HG03558 (cell line): ENCODE data around the gene IGSF9.

Experiments used
- ATAC-seq: cut with Tn5 transposase; IDR thresholded peaks from one replicate; pipeline ENCODE4 v1.9.1; 2021; ENCODE audit warnings: moderate number of reproducible peaks; ENCODE audit not compliant: unreplicated experiment; ENCODE audit errors: extremely low read depth

IGSF9 gene, protein sequence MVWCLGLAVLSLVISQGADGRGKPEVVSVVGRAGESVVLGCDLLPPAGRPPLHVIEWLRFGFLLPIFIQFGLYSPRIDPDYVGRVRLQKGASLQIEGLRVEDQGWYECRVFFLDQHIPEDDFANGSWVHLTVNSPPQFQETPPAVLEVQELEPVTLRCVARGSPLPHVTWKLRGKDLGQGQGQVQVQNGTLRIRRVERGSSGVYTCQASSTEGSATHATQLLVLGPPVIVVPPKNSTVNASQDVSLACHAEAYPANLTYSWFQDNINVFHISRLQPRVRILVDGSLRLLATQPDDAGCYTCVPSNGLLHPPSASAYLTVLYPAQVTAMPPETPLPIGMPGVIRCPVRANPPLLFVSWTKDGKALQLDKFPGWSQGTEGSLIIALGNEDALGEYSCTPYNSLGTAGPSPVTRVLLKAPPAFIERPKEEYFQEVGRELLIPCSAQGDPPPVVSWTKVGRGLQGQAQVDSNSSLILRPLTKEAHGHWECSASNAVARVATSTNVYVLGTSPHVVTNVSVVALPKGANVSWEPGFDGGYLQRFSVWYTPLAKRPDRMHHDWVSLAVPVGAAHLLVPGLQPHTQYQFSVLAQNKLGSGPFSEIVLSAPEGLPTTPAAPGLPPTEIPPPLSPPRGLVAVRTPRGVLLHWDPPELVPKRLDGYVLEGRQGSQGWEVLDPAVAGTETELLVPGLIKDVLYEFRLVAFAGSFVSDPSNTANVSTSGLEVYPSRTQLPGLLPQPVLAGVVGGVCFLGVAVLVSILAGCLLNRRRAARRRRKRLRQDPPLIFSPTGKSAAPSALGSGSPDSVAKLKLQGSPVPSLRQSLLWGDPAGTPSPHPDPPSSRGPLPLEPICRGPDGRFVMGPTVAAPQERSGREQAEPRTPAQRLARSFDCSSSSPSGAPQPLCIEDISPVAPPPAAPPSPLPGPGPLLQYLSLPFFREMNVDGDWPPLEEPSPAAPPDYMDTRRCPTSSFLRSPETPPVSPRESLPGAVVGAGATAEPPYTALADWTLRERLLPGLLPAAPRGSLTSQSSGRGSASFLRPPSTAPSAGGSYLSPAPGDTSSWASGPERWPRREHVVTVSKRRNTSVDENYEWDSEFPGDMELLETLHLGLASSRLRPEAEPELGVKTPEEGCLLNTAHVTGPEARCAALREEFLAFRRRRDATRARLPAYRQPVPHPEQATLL

DNA sequence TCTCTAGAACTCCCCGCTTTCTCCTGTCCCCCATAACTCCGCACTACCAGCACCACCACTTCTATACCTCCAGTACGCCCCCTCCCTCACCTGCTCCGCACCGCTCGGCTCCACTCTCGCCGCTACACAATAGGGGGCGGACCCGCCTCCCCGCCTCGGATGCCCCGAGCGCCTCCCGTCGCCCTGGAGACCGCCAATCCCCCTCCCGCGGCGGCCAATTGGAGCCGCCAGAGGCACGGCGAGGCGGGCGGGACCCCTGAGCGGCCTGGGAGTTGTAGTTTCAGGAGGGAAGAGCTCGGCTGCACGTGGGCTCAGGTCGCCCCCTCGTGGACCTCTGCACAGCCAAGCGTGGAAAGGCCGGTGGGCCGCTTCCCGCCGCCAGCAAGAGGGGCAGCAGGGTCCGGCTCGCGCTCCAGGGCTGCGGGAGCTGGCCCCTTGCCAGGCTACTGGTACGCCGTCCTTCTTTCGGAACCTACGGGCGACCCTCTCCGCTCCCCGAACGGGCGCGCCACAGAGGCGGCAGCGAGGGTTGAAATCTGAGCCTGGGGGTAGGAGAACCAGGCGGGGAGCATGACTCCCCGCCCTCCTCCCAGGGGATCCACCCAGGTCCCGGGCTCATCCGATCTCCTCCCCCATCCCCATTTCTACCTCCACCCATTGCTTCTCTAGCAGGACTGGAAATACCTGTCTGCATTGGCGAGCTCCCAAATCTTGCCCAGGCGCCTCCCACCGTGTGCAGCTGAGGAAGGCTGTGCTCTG, at the start of gene IGSF9:
IGSF9 (minus strand) TSS at position 131 of the 759 bp plus-strand sequence. CDS start 2,159 bp downstream, outside the sequence.
- no peak for ATAC-seq

DNA sequence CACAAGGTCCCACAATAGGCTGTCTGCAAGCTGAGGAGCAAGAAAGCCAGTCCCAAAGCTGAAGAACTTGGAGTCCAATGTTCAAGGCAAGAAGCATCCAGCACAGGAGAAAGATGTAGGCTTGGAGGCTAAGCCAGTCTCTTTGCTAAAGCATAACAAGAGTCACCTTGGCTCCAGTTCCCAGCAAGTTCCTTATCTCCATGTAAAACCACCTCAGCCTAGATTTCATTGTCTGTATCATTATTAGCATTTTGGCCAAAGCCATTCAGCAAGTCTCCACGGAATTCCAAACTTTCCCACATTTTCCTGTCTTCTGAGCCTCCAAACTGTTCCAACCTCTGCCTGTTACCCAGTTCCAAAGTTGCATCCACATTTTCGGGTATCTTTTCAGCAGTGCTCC, 49.5 kb upstream of the IGSF9 start:
- no peak for ATAC-seq

DNA sequence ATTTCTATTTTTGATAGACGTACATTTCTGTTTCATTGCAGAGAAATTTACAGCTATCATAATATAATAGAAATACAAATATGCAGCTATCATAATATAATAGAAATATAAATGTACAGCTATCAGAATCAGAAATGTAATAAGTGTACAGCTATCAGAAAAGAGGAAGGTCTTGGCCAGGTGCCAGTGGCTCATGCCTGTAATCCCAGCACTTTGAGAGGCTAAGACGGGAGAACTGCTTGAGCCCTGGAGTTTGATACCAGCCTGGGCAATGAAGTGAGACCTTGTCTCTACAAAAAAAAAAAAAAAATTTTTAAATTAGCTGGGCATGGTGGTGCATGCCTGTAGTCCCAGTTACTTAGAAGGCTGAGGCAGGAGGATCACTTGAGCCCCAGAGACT, 48.5 kb upstream of the IGSF9 start:
- no peak for ATAC-seq

DNA sequence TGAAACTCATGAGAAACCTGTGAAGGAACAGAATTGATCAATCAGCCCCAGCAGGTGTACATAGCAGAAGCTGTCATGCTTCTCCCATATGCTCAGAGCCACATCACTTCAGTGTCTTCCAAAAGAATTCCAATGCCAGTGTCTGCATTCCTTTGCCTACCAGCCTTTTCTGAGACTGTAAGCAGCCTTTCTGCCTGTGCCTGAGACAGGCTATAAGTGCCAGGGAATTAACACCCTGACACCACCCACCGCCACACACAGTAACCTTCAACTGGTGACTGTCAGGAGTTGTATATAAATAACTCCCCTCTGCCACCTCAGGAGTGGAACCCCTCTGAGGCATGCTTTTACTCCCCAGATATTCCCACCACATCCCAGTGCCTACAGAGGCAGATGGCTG, 46.7 kb upstream of the IGSF9 start:
- ATAC-seq: no peak

DNA sequence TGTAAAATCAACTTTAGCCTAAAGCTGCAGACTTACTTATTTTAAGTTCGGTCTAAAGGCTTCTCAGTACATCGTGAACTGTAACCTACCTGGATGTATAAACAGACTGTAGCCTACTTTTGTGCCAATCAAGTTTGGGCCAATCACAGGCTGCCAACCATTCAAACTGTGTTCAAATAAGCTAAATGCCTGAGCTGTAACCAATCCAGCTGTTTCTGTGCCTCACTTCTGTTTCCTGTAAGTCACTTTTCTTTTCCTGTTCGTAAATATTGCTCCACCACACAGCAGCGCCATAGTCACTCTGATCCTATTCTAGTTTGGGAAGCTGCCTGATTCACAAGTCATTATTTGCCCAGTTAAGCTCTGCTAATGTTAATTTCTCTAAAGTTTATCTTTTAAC, 46.1 kb upstream of the IGSF9 start:
- ATAC-seq: no peak

DNA sequence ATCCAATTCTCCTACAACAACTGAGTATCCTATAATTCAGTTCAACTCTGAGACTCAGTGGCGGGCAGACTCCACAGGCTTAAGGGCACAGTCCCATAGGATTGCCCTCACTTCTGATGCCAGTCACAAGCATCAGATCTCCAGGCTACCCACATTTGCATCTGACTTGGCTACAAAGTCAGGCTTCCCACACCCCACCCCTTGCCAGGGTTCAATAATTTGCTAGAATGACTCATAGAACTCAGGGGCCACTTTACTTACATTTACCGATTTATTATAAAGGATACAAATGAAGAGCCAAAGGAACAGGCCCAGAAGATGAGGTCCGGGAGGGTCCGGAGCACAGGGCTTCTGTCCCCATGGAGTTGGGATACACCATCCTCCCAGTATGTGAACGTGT, 44.6 kb upstream of the IGSF9 start:
- no peak for ATAC-seq

DNA sequence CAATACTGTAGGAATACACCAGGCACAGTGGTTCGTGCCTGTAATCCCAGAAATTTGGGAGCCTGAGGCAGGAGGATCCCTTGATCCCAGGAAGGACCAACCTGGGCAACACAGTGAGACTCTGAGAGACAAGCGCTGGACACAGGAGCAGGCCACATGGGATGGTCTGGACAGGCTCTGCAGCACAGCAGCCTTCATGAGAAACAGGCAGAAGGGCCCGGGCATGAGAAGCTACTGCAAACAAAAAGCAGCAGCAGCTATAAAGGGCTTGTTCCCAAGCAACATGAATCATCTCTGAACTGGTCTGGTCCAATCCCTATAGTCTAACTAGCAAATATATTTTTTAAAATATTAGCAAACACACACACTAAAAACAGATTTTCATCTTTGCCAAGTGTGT, 44.2 kb upstream of the IGSF9 start:
- ATAC-seq: no peak

DNA sequence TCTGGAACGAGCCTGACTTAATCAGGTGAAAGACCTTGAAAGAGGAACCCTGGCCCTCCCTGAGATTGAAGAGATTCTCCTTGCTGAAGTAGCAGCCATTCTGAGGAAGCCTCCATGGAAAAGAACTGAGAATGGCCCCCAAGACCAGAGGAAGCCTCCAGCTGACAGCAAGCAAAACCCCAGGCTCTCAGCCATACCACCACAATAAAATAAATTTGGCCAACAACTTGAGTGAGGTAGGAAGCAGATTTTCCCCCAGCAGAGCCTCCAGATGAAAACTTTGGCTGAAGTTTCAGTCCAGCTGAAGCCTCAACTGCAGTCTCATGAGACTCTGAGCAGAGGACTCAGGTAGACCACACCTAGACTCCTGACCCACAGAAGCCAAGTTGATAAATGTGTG, 42.6 kb upstream of the IGSF9 start:
- no peak for ATAC-seq

DNA sequence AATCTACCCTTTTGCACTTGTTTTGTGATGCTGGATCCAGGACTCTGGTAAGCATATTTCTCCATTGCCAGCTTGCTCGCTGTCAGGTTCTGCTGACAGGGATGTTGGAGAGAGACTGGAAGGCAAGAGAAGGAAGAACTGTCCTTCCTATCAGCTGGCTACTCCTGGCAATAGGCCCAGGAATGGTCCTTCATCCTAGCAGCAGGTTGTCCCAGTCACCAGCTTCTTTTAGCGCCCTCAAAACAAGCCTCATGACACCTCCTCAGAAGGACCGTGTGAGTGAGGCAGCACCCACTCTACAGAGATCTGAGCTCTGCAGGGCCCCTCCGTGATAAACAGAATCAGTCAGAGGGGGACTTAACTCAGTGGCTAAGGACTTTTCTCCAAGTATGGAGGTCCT, 41.8 kb upstream of the IGSF9 start:
- ATAC-seq: no peak

DNA sequence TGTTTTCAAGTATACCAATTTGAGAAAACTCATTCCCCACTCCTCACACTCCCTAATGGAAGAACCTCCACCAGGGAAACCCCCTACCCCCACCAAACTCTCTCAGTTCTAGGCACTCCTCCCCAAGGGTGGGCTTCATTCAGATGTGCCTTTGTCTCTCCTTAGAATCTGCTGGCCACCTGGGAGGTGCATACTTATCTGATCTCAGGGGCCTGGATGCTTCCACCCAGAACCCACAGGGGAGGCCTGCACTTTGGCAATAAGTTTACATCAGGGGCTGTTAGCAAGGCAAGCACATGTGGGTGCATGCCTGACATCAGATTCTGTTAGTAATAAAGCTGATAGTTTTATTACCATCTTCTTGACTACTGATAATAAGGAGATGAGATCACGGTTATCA, 41.1 kb upstream of the IGSF9 start:
- no peak for ATAC-seq

DNA sequence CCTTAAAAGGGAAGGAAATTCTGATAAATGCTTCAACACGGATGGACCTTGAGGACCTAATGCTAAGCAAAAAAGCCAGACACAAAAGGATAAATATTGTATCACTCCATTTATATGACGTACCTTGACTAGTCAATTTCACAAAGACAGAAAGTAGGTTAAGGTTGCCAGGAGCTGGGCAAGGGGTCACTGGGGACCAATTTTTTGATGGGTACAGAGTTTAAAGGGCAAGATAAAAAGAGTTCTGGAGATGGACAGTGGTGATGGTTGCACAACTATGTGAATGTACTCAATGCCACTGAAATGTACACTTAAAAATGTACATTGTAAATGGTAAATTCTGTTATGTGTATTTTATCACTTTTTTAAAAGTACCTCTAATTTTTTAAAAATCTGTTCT, 40.7 kb upstream of the IGSF9 start:
- ATAC-seq: no peak

DNA sequence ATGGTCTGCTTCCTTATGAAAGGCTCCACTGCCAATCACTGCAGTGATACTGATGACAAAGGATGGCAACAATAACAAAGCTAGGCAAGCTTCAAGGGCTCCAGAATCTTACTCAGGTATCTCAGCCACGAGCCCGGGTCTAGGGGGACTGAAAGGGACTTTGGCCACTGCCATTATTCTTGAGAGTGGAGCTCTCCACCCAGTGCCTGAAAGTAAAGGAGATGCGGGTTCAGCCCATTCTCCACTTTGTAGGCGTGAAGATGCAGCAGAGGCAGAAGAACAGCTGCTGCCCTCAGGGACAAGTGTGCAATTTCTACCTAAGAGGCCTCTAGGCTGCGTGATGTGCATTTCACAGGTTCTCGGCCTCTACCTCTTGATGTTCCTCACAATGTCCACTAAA, 40.1 kb upstream of the IGSF9 start:
- ATAC-seq: no peak

DNA sequence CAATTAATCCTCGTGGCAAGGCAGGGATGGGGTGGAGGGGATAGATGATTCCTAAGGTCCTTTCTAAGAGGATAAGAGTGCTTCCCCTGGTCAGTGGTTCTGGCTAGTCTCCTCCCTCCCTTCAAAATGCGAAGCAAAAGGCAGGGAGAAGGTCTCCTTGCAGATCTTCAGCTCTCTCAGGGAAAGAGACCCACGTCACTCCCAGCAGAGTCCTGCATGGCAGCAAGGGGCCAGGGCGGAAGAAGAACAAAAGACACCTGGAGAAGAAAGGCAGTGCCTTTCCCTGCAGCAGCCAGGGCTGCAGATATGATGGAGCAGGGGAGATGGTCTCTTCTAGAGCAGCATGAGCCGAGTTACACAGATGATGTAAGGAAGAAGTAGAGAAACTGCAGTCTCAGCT, 38.3 kb upstream of the IGSF9 start:
- ATAC-seq: no peak

DNA sequence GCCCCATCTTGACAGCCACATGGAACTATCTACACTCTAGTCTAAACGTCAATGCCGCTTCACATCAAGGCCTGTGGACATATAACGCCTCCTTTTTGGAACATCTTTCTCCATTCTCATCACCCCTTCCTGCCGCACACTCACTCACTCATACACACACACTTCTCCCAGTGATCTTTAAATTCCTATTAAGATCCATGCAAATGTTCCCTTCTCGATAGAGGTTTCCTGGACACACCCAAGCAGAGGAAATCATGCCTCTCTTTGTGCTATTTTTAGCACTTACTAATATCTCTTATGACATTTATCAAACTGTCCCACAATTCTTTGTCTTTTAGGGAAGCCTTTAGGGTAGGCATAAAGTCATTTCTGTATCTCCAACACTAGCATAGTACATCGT, 36.9 kb upstream of the IGSF9 start:
- no peak for ATAC-seq

DNA sequence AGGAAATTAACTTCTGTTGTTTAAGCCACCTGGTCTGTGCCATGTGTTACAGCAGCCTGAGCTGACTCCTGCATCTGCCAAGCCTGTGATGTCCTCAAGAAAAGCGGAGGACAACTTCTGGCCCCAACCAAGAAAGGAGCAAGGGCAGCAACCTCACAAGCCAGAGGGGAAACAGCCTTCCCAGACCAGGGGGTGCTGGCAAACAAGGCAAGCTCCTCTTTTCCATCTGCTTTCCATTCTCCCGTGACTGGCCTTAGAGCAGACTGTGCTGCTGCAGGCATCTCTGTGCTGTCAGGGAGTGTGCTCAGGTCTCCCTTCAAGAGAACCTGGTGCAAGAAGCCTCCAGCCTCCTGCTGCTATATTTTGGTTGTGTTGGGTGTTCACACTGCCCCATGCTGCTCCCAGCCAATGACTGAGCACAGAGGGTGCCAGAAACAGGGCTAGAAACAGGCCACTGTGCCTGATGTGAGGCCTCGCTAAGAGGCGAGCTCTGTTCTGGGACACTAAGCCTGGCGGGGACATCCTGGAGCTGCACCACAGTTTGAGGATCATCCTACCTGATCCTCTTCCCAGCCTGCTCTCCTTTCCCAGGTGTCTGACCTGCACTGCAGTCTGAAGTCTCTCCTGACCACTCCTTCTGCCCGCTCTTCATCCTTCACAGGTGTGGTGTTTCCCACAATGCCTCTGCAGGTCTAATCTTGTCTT, 36.1 kb upstream of the IGSF9 start:
- no peak for ATAC-seq

DNA sequence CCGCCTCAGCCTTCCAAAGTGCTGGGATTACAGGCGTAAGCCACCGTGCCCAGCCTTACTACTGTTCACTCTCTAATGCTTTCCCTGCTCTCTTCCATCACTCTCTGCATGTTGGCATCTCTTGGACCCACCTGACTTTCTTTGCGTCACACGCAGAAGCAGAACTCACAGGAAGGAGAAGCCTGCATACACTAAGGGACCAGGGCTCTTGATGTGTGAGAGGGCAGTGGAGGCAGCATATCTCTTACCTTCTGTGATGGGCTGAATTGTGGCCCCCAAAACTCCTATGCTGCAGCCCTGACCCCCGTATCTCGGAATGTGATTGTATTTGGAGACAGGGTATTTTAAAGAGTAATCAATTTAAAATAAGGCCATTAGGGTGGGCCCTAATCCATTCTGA, 35.4 kb upstream of the IGSF9 start:
- ATAC-seq: no peak

DNA sequence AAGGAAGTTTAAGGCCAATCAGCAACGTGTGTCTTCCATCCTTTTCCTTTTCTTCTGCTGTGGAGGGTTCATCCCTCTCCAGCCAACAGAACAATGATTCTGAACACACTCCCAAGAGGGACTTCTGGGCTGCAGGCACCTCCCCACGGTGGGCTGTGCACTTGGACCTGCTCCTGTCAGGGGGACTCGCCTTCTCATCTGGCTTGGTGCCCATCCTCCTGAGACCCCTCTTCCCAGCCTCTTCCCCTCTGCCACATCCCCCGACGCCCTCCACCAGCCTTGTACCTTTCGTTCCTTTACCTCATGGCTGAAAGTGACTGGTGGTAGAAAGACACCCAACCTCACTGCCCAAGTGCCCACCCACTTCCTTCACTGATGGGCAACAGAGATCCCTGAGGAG, 34.7 kb upstream of the IGSF9 start:
- no peak for ATAC-seq

DNA sequence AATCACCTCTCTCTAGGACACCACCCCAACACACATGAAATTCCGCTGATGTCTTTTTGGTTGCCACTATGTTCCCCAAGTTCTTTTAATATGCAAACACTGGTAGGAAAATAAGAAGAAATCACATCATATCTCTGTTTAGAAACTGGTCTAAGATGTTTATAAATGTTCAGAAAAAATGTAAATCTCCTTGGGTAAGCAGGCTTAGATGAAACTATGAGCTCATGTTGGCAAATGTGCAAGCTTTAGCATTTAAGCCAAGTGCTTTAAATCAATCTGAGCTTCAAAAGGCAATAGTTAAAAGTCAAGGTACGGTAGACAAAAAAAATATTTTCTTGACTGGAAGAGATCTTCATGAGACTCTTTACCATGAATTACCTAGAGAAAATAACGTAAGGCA, 33.8 kb upstream of the IGSF9 start:
- ATAC-seq: no peak

DNA sequence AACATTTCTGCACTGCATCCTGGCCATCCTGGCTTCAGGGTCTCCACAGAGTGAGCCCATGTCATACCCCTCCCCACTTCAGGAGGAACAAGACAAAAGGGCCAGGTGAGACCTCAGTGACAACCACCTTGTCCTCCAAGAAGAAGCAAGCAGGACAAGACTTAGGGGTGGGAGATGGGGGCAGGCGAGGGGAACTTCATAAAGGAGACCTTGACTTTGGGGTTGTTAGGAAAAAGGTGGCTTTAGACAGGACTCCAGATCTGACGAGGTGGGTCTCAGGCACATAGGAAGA, 32.6 kb upstream of the IGSF9 start:
- no peak for ATAC-seq
